Choroid plexus epithelial cell (primary cell): ENCODE results near the gene ADK.

Experiments used
- DNase-seq: peaks from one replicate; pipeline ENCODE4 v3.0.0-alpha.2; 2010; ENCODE audit warnings: low read depth
- H3K4me3 ChIP-seq: 2 replicates; pipeline ENCODE4 v1.5.1; 2011; ENCODE audit warnings: low read depth, mild to moderate bottlenecking, control low read depth, low read length, moderate library complexity
- CTCF ChIP-seq: conservative IDR thresholded peaks from 2 replicates; pipeline ENCODE4 v1.5.1; 2011; ENCODE audit warnings: low read depth, mild to moderate bottlenecking, control low read depth, inconsistent platforms, low read length, moderate library complexity

The ADK gene

DNA sequence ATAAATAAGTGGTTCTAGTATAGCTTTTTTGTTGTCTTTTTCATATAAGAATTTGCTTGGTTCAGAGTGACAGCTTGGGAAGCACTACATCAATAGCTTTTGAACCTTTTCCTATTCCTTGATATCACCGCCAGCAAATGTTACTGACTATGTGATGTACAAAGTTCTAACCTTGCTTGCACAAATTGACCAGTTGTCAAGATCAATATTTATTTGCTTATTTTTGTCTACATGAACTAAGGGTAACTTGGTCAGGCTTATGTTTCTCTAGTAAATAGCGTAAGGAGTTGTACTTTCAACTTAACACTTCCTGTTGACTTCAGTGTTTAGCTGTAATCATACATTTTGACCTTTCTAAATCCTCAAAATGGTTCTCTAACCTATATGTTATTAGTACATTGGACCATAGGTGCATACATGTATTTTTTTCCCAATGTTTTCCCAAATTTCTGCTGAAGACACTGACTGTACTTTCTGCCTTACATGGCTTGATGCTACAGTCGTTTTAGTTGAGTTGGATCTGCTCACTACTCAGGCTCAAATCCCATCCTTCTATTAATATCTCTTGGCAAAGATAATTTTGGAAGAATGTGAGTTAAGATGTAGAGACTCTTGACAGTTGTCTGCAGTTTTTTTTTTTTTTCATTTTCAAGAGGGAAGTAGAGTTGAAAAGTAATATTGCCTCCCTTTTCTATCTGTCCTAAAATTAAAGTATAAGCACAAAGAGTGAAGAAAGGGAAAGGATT lies 436.3 kb downstream of the ADK start:
- H3K4me3 ChIP-seq = no peak overlapping the region
- no peak for TF ChIP-seq CTCF

GRCh38 chr10:74589226-74589673 lies 438.2 kb downstream of the ADK start:
- H3K4me3 ChIP-seq = no peak overlapping the region
- no peak for TF ChIP-seq CTCF
- peak; percentile 99 for DNase-seq

More for the DNA sequence above, 436.3 kb downstream of the ADK start:
- no peak for DNase-seq

DNA sequence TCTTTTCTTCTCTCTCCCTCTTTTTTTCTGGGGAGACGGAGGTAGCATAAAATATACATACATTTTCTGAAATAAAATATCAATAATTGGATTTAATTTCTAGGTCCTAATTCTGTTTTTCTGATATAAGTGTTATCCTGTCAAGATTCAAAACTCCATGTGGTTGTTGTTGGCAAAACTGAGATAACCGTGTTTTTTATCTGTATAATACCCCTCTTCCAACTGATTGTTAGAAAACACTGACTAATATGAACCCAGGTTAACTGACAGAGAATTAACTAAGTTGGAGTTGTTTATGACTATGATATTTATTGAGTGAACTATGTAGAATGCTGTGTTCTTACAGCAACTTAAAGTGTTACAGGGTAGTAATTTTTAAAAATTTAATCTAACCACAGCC lies 438.8 kb downstream of the ADK start:
- DNase-seq = no peak
- TF ChIP-seq CTCF = no peak
- no peak overlapping the region for H3K4me3 ChIP-seq

GRCh38 chr10:74593470-74593869 lies 442.4 kb downstream of the ADK start:
- DNase-seq = peak; percentile 74
- H3K4me3 ChIP-seq = no peak overlapping the region
- TF ChIP-seq CTCF = no peak

DNA sequence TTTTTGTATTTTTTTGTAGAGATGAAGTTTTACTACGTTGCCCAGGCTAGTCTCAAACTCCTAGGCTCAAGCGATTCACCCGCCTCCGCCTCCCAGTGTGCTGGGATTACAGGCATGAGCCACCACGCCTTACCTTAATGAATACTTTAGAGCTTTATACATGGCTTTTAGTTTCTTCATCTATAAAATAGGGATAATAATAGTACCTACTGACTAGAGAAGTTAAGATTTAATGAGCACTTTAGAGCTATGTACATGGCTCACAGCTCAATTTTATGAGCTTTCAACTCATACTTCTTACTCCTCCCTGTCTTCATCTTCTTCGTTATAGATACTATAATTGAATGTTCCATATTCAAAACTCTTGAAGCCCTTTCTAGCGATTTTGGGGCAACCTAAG lies 445.7 kb downstream of the ADK start:
- no peak for DNase-seq
- no peak overlapping the region for H3K4me3 ChIP-seq
- no peak for TF ChIP-seq CTCF

DNA sequence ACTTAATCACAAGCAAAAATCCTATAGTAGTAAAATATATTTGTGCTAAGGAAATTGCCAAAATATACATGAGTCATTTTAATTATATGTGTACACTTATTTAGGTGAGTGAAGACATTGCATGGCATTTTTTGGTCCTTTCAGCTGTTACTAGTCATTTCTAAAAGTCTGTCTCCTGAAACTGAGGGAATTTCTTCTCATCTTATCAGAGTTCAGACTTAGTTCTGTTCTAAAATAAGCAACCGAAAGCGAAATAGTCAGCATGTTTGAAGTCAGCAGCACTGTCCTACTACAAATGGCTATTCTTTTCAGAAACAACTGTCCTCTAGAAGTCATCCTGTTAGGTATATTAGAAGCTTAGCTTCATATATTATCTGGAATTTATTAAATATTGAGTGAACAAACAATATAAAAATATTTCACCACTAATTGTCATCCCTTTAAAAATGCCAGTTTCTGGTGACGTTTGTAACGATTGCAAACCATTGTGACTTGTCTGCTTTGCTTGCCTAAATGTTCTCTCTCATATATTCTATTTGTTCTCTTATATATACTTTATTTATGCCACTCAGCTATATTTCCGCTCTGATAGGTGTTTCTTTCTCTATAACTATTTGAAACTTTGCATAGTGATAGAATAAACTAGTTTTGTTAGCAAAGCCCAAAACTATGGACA lies 448.0 kb downstream of the ADK start:
- DNase-seq = peak; percentile 62
- TF ChIP-seq CTCF = no peak
- H3K4me3 ChIP-seq = no peak overlapping the region
